ENCODE measurements around the gene ARHGEF17.
"Not testable (repeated sequence)": the region's sequence is repeated elsewhere in the genome, so short reads cannot be mapped to it uniquely, and the experiment has no call there.

Gene ARHGEF17

GRCh38 chr11:73308003-73308960 is at the start of gene ARHGEF17:
Gene ARHGEF17, plus strand, starts transcription at chr11:73308276. Its CDS starts 363 bp downstream, at chr11:73308639.
- peak; percentile 85 for DNase-seq

- no peak for DNase-seq
Observed at GRCh38 chr11:73259406-73260126, 48.5 kb upstream of the ARHGEF17 start.

GRCh38 chr11:73260127-73260457 is 48.0 kb upstream of the ARHGEF17 start:
- no peak for DNase-seq

- no peak for DNase-seq
Observed at GRCh38 chr11:73262851-73263495, 45.1 kb upstream of the ARHGEF17 start.

GRCh38 chr11:73263640-73264039 is 44.4 kb upstream of the ARHGEF17 start:
- DNase-seq, result no peak

GRCh38 chr11:73265278-73265810 is 42.7 kb upstream of the ARHGEF17 start:
- DNase-seq, result no peak

- DNase-seq, result no peak
Observed at GRCh38 chr11:73265853-73266645, 42.0 kb upstream of the ARHGEF17 start.

- DNase-seq, result no peak
Observed at GRCh38 chr11:73266646-73267020, 41.4 kb upstream of the ARHGEF17 start.

- DNase-seq, result no peak
Observed at GRCh38 chr11:73267122-73267846, 40.8 kb upstream of the ARHGEF17 start.

GRCh38 chr11:73267906-73268540 is 40.1 kb upstream of the ARHGEF17 start:
- DNase-seq, result no peak

- DNase-seq, result no peak
Observed at GRCh38 chr11:73268671-73269271, 39.3 kb upstream of the ARHGEF17 start.

GRCh38 chr11:73269459-73270015 is 38.5 kb upstream of the ARHGEF17 start:
- no peak for DNase-seq

GRCh38 chr11:73270016-73270854 is 37.8 kb upstream of the ARHGEF17 start:
- DNase-seq, result no peak

- no peak for DNase-seq
Observed at GRCh38 chr11:73270855-73271477, 37.1 kb upstream of the ARHGEF17 start.

GRCh38 chr11:73271478-73271865 is 36.6 kb upstream of the ARHGEF17 start:
- DNase-seq, result not testable (repeated sequence)

GRCh38 chr11:73271936-73272679 is 36.0 kb upstream of the ARHGEF17 start, which contains the start of gene P2RY6:
Gene P2RY6, plus strand, starts transcription at chr11:73272338. Its CDS starts 24,181 bp downstream, at chr11:73296519.
- DNase-seq, result no peak

GRCh38 chr11:73272680-73273038 is 35.4 kb upstream of the ARHGEF17 start:
- no peak for DNase-seq

- no peak for DNase-seq
Observed at GRCh38 chr11:73273222-73273895, 34.7 kb upstream of the ARHGEF17 start.
